SIG-M5 (cell line): ENCODE measurements around the gene ARHGAP4.

Source experiments
- DNase-seq: peaks from one replicate; lab custom pipeline; 2025; lab: John Stamatoyannopoulos, UW

The ARHGAP4 gene

GRCh38 chrX:153945956-153946943 lies 20.2 kb upstream of the ARHGAP4 start:
- no peak for DNase-seq

- DNase-seq: no peak
Observed at GRCh38 chrX:153944800-153945150, 18.7 kb upstream of the ARHGAP4 start.

- no peak for DNase-seq
Observed at GRCh38 chrX:153944140-153944799, 18.2 kb upstream of the ARHGAP4 start, which contains the start of gene RENBP. RENBP (minus strand) TSS chrX:153944643; CDS start chrX:153944610, 33 bp downstream.

GRCh38 chrX:153941336-153942252 lies 15.5 kb upstream of the ARHGAP4 start:
- no peak for DNase-seq

GRCh38 chrX:153939573-153939972 lies 13.5 kb upstream of the ARHGAP4 start:
- no peak for DNase-seq

GRCh38 chrX:153938226-153938786 lies 12.2 kb upstream of the ARHGAP4 start:
- no peak for DNase-seq

DNA sequence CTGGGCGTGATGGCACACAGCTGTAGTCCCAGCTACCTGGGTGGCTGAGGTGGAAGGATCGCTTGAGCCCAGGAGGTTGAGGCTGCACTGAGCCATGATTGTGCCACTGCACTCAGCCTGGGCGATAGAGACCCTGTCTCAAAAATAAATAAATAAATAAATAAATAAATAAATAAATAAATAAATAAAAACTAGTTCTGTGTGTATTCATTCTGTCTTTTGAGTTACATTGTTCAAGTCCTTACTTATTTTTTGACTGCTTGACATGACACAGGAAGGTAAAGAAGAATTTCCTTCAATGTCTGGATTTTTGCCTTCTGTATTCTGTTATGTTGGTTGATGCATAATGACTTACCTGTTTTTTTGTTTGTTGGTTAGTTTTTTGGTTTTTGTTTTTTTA lies 11.0 kb upstream of the ARHGAP4 start:
- DNase-seq: no peak

DNA sequence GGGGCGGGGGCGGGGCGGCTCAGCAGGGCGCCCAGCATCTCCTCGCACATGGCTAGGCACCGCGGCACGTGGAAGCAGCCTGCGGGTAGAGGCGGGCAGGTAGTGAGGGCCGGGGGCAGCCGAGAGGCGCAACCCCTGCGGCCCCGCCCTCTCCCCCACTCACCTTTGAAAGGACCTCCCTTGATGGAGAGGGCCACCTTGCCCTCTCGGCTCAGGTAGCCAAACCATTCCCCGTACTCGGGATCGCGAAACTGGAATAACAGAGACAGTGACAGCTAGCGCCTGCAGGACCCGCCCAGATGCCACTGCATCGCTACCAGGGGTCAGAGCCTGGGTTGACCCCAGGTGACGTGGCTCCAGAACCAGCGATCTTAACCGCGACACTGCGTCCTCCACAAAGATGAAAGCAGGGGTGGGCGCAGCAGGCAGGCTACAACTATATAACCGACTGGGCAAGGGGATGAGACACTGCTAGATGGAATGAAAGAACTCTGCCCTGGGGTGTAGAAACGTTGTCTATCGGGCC lies 9.3 kb upstream of the ARHGAP4 start:
- no peak for DNase-seq

DNA sequence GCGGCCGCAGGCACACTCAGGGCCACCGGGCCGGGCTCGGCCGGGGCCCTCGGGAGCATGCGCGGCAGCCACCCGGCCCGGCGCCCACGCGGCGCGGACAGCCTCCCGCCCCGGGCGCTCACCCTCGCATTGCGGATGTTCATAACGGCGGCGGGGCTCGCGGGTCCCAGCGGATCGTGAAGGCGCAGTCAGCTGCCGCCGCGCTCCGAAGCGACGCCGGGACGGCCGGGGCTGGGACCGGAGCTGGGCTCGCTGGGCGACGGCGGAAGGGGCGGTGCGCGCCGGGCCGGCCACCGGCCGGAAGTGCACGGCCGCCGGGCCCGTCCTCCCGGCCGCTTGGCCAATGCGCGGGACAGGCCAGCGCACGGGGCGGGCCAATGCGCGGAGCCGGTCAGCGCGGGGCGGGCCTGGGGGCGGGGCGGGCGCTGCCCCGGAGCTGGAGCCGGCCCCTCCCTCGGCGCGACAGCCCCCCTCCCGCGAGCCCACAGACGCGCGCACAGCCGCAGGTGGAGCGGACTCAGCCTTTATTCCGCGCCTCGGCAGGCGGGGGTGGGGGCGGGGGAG lies 8.8 kb upstream of the ARHGAP4 start, which contains the start of gene NAA10:
NAA10 (minus strand) TSS at position 276 of the 564 bp plus-strand sequence; CDS start at position 143, 133 bp downstream.
- DNase-seq: no peak

DNA sequence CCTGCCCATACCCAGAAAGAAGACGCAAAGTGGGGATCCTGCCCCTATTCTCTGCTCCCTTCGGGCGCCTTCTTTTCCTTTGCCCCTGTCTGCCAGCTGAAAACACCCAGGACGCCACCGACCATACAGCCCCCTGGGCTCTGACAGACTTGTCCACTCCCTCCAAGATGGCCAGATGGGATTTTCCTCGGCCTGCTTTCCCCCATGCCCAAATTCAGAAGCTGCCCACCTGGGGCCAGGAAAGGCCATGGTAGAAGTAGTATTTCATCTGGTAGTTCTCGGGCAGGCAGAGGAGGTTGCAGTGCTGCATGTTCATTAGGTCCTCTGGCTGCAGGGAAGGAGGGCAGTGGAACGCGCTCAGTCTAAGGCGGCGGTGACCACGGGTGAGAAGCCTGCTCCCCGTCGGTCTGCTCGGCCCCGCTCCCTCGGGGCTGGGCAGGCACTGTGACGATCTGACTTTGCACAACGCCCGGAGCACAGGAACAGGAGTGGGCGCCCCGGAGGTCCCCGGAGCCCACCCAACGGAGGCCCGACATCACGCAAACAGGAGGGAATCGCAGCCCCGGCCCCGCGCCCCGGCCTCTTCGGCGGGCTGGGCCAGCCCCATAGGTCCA lies 8.2 kb upstream of the ARHGAP4 start:
- DNase-seq: no peak

DNA sequence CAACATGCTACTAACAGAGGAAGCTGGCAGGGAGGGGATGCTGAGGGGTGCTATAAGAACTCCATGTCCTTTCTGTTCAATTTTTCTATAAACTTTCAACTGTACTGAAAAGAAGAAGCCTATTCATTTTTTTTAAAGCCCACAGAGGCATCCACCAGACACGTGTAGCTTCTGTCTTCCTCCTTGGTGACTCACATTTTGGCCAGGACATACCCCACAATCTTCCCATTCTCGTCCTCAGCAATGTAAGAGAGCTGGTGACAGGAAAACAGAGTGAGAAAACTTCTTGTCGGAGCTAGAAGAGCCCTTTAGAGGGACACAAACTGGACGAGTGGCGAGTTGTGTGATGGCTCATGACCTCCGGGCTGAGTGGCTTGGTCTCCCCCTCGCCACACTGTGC lies 7.7 kb upstream of the ARHGAP4 start:
- DNase-seq: no peak

DNA sequence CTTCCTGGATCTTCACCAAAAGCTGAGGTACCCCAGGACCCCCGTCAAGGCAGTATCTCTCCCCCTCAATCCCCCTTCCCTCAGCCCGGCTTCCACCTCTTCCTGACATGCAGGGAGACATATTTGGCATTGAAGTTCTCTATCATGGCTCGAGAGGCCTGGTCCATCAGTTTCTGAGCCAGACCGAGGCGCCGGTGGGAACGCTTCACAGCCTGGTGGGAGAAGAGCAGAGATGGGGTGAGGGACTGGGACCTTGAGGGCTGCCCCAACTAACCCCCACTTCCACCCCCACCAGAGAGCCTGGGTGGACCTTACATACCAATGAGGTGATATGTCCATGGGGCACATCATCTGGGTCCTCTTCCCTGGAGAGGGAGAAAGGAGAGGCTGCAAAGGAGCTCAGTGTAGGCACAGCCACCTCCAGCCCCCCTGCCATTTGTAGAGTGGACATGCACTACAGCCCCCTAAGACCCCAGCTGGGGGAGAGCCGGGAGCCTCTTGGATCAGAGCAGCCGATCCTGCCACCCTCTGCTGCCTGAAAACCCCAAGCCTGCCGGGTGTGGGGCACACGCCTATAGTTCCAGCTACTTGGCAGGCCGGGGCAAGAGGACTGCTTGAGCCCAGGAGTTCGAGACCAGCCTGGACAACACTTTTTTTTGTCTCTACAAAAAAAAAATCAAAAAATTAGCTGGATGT lies 6.3 kb upstream of the ARHGAP4 start:
- no peak for DNase-seq

DNA sequence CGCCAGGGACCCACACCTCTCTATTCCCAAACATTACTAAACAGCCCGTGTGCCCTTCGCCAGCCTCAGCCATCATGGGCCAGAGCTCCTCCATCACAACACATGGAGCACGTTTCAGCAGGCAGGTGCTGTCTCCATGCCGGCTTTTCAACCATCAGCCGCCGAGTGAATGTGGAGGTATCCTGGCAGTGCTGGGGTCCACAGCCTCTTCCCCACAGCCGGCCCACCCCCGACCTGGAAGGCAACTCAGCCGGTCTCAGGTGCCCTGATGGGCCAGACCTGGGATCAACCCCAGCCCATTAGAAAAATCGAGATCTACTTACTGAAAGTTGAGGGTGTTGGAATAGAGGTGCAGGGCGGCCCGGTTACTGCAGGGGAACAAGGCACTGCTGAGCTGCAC lies 5.7 kb upstream of the ARHGAP4 start:
- DNase-seq: no peak

- DNase-seq: no peak
Observed at GRCh38 chrX:153931151-153931550, 5.1 kb upstream of the ARHGAP4 start.

DNA sequence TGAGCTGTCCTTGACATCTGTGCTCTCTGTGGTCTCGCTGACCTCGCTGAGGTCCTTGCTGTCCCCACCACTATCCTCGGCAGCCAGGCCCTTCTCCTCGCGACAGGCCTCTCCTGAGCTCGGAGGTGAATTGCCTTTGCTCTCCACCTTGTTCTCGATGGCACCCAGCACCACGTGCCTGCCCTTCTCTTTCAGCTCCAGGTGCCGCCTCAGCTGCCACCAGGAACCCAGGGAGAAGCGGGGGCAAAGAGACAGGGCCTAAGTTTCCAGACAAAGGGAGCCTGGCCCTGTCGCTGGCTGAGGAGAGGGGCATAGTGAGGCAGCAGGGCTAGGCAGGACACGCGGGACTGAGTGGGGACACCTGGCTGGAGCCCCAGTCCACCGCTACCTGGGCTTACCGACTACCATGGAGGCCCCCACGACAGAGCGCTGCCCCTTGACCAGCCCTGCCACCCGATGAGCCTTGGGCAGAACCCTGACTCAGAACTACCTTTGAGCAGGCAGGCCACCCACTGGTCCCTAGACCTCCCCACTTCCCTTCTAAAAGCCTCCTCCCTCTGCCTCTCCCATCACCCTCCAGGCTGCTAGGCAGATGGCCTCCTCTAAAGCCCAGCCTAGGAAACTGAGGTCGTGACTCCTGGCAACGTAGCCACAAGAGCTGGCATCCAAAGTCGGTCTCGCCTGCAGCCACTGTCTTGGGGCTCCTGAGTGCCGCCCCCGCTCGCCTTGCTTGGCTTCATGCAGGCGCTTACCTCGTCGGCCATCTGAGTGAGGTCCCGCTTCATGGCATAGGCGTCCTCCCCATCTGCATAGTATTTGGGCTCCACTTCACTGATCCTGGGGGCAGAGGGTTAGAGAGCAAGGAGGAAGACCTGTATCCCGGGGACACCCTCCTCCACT lies 4.2 kb upstream of the ARHGAP4 start:
- DNase-seq: no peak

GRCh38 chrX:153929576-153929975 lies 3.5 kb upstream of the ARHGAP4 start:
- DNase-seq: no peak

- DNase-seq: no peak
Observed at GRCh38 chrX:153928846-153929245, 2.8 kb upstream of the ARHGAP4 start.

DNA sequence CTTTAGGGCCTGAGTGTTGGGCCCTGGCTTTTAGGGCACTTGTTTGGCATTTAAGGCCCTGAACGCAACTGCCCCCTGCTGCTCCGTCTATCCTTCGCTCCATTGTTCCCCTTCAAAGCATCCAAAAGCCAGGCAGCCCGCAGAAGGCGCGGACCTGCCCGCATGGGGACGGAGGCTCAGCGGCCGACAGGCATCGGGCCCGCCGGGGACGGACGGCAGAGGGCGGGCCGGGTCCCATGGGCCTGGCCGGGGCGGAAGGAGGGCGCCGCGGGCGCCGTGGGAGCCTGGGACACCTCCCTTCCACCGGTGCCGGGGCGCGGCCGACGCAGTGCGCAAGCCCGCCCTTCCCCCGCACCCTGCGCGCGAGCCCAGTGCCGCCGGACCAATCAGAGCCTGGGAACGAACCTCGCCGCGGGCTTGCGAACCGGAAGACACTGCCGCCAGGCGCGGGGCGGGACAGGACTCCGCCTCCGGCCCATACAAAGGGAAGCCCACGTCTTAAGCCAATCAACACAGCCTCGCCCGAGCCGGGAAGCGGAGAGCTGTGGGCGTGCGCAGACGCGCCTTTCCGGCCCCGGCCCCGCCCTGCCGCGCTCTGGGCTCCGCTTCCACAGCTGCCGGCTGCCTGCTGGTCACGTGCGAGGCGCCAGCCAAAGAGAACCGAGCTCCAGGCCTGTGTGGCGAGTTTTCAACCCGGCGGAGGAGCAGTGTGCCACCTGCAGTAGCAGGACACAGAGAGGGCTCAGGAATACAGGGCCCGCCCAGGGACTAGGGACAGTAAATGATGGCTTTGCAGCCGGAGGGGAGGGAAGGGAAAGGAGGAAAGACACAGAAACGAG lies 2.1 kb upstream of the ARHGAP4 start:
- DNase-seq: peak; percentile 77
